GM12873 (cell line): Measurements from ENCODE around the gene BPIFB4.

Experiments
- CTCF ChIP-seq: IDR thresholded peaks from 2 replicates; pipeline ENCODE4 v1.5.1; 2012; ENCODE audit warnings: low read depth, mild to moderate bottlenecking, moderate library complexity, low read length, control low read depth; ENCODE audit not compliant: insufficient read depth; ENCODE audit errors: missing control alignments

The BPIFB4 gene

DNA sequence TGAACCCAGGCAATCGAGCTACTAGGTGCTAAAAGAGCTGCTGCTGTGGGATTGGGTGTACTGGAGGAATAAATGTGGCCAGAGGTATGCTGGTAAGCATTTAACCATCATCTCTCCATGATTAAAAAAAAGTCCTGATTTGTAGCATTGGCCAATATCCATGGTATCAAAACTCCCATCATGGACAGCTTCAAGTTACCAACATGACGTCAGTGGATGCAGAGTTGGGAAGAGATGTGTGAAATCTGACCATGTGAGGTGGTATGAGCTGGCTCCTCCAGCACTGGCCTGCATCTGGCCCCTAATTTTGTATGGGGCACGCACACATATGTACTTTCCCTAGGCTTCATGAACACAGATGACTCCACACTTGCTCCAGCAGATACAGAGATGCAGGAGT, 11.7 kb downstream of the BPIFB4 start:
- no peak for TF ChIP-seq CTCF

- no peak for TF ChIP-seq CTCF
Measured at GRCh38 chr20:33091693-33092092, 12.2 kb downstream of the BPIFB4 start.

GRCh38 chr20:33092361-33092760, 12.9 kb downstream of the BPIFB4 start:
- TF ChIP-seq CTCF: no peak

DNA sequence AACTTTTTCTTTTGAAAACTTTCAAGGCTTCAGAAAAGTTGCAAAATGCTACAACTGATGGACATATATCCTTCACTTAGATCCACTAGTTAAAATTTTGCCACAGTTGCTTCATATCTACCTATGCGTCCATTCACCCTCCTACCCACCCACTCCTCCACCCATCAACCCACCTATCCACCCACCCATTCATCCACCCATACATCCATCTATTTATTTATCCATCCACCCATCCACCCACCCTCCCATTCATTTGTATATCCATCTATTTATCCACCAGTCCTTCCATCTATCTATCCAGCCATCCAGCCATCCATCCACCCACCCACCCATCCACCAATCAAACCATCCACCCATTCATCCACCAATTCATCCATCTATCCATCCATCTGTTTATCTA, 13.6 kb downstream of the BPIFB4 start:
- TF ChIP-seq CTCF: no peak

DNA sequence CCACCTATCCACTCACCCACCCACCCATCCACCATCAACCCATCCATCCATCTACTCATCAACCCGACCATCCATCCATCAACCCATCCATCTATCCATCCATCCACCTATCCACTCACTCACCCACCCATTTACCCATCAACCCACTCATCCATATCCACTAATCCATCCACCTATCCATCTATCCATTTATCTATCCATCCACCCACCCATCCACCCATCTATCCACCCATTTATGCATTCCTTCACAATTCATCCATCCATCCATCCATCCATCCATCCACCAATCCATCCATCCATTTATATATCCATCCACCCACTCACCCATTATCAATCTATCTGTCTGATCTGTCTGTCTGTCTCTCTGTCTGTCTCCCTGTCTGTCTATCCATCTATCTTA, 14.1 kb downstream of the BPIFB4 start:
- TF ChIP-seq CTCF: no peak

- TF ChIP-seq CTCF: no peak
Measured at GRCh38 chr20:33095249-33095648, 15.8 kb downstream of the BPIFB4 start.

- peak; percentile 84 for TF ChIP-seq CTCF
Measured at GRCh38 chr20:33095902-33096584, 16.6 kb downstream of the BPIFB4 start.
